ENCODE measurements around the gene ALDH3B2. TPM values are rescaled to one million over a fixed set of nuclear protein-coding genes. Genes with fewer than 3 reads are reported as not detected.

ALDH3B2 gene
- total and polyA plus RNA-seq, 10 donors = 0.03 TPM; not detected in 9

DNA sequence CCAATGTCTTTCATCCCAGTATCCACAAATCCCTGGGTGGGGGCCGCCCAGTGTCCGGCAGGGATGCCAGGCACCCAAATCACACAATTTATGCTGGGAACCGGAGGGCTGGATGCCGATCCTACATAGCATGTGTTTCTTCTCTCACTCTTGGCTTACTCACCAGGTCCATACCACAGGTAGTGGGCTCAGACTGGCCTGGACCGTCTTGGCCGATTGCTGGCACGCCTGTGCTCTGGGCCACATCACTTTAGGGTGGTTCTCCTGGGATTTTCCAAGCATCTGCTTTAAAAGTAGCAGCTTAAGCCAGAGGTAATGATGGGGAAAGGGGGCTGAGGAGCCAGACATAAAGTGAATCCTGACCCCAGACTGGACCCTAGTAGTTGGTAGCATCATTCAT lies 22.6 kb upstream of the ALDH3B2 start:
- peaks cover 0 to 9% (median 0%) of the 10 kb centered on the region in 8 donors for H3K9me3 ChIP-seq
- 88 to 93% (median 92%) methylated on average over 7 of the region's 7 CpGs for WGBS, 5 donors
- no peak overlapping the region for H3K27ac ChIP-seq
- TF ChIP-seq CTCF (IDR thresholded peaks at IDR 0.05 in 8 of 11, conservative IDR thresholded peaks at IDR 0.05 in 3 of 11) (no peak), POLR2A (IDR thresholded peaks at IDR 0.05) (no peak), POLR2AphosphoS5 (IDR thresholded peaks at IDR 0.05) (no peak)
- no peaks in the 10 kb centered on the region for H3K36me3 ChIP-seq
- no peak for DNase-seq
- intact Hi-C loops (cut with DNase I; ENCODE audit: low total_unique reads) = loop anchor here (10.0 kb wide), 1 partner anchor 772 kb away; no protein-coding TSS in a partner anchor
- H3K27me3 ChIP-seq (replicated peaks in 1 of 7) = peaks cover 0 to 20% (median 0%) of the 10 kb centered on the region in 7 donors
- H3K4me1 ChIP-seq = no peaks in the 10 kb centered on the region
- H3K4me3 ChIP-seq = no peak overlapping the region

- no peak for TF ChIP-seq POLR2AphosphoS5 (IDR thresholded peaks at IDR 0.05)
- TF ChIP-seq CTCF (IDR thresholded peaks at IDR 0.05 in 8 of 11, conservative IDR thresholded peaks at IDR 0.05 in 3 of 11) = no peak
- no peak for TF ChIP-seq POLR2A (IDR thresholded peaks at IDR 0.05)
- 82 to 90% (median 85%) methylated on average over 12 of the region's 12 CpGs for WGBS, 5 donors
- Histone ChIP-seq H3K4me3 (no peak overlapping the region), H3K36me3 (no peaks in the 10 kb centered on the region), H3K27ac (no peak overlapping the region), H3K27me3 (replicated peaks in 1 of 7) (peaks cover 0 to 20% (median 0%) of the 10 kb centered on the region in 7 donors), H3K9me3 (peaks cover 0 to 9% (median 0%) of the 10 kb centered on the region in 8 donors), H3K4me1 (no peaks in the 10 kb centered on the region)
- intact Hi-C loops (cut with DNase I; ENCODE audit: low total_unique reads) = loop anchor here (10.0 kb wide), 1 partner anchor 771 kb away; no protein-coding TSS in a partner anchor
- DNase-seq = no peak
Measured at GRCh38 chr11:67695606-67696005, 21.2 kb upstream of the ALDH3B2 start.

GRCh38 chr11:67694875-67695555 lies 20.6 kb upstream of the ALDH3B2 start:
- no peak for DNase-seq
- no peaks in the 10 kb centered on the region for H3K4me1 ChIP-seq
- H3K9me3 ChIP-seq = peaks cover 0 to 9% (median 0%) of the 10 kb centered on the region in 8 donors
- peaks cover 0 to 20% (median 0%) of the 10 kb centered on the region in 7 donors for H3K27me3 ChIP-seq (replicated peaks in 1 of 7)
- TF ChIP-seq POLR2AphosphoS5 (IDR thresholded peaks at IDR 0.05) = no peak
- TF ChIP-seq POLR2A (IDR thresholded peaks at IDR 0.05) = no peak
- 88 to 94% (median 92%) methylated on average over 28 of the region's 28 CpGs for WGBS, 5 donors
- H3K27ac ChIP-seq = no peak overlapping the region
- intact Hi-C loops (cut with DNase I; ENCODE audit: low total_unique reads) = loop anchor here (10.0 kb wide), 1 partner anchor 770 kb away; no protein-coding TSS in a partner anchor
- no peak overlapping the region for H3K4me3 ChIP-seq
- H3K36me3 ChIP-seq = no peaks in the 10 kb centered on the region

DNA sequence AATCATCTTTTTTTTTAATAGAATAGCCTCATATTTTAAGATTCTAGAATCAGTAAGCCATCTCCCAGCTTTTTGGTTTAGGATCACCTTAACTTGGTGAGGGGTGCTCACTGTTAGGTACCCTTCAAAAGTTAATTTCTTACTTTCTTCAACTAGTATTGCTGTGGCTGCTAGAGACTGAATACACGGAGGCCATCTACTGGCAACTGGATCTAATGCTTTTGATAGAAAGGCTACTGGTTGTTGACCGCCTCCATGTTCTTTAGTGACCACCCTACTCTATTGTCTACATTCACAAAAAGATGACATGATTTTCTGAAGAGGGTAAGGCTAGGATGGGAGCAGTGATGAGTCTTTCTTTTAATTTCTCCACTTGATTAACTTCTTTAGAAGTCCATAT lies 16.7 kb upstream of the ALDH3B2 start:
- no peak overlapping the region for H3K4me3 ChIP-seq
- no peak for TF ChIP-seq POLR2AphosphoS5 (IDR thresholded peaks at IDR 0.05)
- WGBS, 5 donors = 43 to 56% (median 48%) methylated on average over 2 of the region's 2 CpGs
- H3K36me3 ChIP-seq = no peaks in the 10 kb centered on the region
- no peaks in the 10 kb centered on the region for H3K9me3 ChIP-seq
- peaks cover 0 to 30% (median 1%) of the 10 kb centered on the region in 7 donors for H3K27me3 ChIP-seq (replicated peaks in 1 of 7)
- no peaks in the 10 kb centered on the region for H3K4me1 ChIP-seq
- DNase-seq = no peak
- intact Hi-C loops (cut with DNase I; ENCODE audit: low total_unique reads) = loop anchor here (10.0 kb wide), 1 partner anchor 766 kb away; no protein-coding TSS in a partner anchor
- no peak overlapping the region for H3K27ac ChIP-seq

- no peak overlapping the region for H3K27ac ChIP-seq
- no peaks in the 10 kb centered on the region for H3K4me1 ChIP-seq
- H3K9me3 ChIP-seq = no peaks in the 10 kb centered on the region
- no peak for DNase-seq
- no peak overlapping the region for H3K4me3 ChIP-seq
- 70 to 84% (median 81%) methylated on average over 4 of the region's 4 CpGs for WGBS, 5 donors
- H3K27me3 ChIP-seq (replicated peaks in 1 of 7) = peaks cover 0 to 30% (median 4%) of the 10 kb centered on the region in 7 donors
- intact Hi-C loops (cut with DNase I; ENCODE audit: low total_unique reads) = no loop called here
- no peak for TF ChIP-seq CTCF (IDR thresholded peaks at IDR 0.05 in 8 of 11, conservative IDR thresholded peaks at IDR 0.05 in 3 of 11)
- no peak for TF ChIP-seq POLR2AphosphoS5 (IDR thresholded peaks at IDR 0.05)
- no peak for TF ChIP-seq POLR2A (IDR thresholded peaks at IDR 0.05)
- H3K36me3 ChIP-seq = no peaks in the 10 kb centered on the region
Measured at GRCh38 chr11:67689178-67689577, 14.8 kb upstream of the ALDH3B2 start.
